Esophagus (tissue), 2 donors: ENCODE data around the gene TNNI2. TPM values are rescaled to one million over a fixed set of nuclear protein-coding genes. Genes with fewer than 3 reads are reported as not detected.

Experiments used
- H3K27ac ChIP-seq, 2 donors: one replicate each; pipeline ENCODE4 v1.5.1; 2013; ENCODE audit warnings: low read depth in 2 of 2, mild to moderate bottlenecking in 2 of 2, inconsistent platforms in 1 of 2, low read length in 1 of 2, moderate library complexity in 1 of 2
- H3K27me3 ChIP-seq, 2 donors: one replicate each; pipeline ENCODE4 v1.6.1; 2013; ENCODE audit warnings: low read length in 2 of 2, control low read depth in 1 of 2, mild to moderate bottlenecking in 1 of 2; ENCODE audit not compliant: insufficient read depth in 2 of 2, control insufficient read depth in 1 of 2
- H3K36me3 ChIP-seq, 2 donors: one replicate each; pipeline ENCODE4 v1.6.1; 2013; ENCODE audit warnings: low read length in 1 of 2; ENCODE audit not compliant: control insufficient read depth in 2 of 2, insufficient read depth in 2 of 2
- H3K4me1 ChIP-seq, 2 donors: one replicate each; pipeline ENCODE4 v1.6.1; 2013; ENCODE audit warnings: low read length in 1 of 2; ENCODE audit not compliant: control insufficient read depth in 2 of 2, insufficient read depth in 2 of 2
- H3K4me3 ChIP-seq, 2 donors: one replicate each; pipeline ENCODE4 v1.5.1; 2013; ENCODE audit warnings: low read length in 2 of 2, mild to moderate bottlenecking in 2 of 2, low read depth in 1 of 2, moderate library complexity in 1 of 2
- H3K9me3 ChIP-seq, 2 donors: one replicate each; pipeline ENCODE4 v1.6.1; 2013; ENCODE audit warnings: mild to moderate bottlenecking in 2 of 2, low read depth in 1 of 2, low read length in 1 of 2, moderate library complexity in 1 of 2; ENCODE audit not compliant: control insufficient read depth in 2 of 2, insufficient read depth in 1 of 2
- WGBS, 2 donors: extraction: QIAGEN DNeasy Blood & Tissue Kit; methylation state at CpG; one replicate each; pipeline ENCODE4 v1.1.7; 2013; 5-methylcytosine and 5-hydroxymethylcytosine counted together
- polyA plus RNA-seq, 2 donors: library from polyadenylated mRNA; stranded (reverse); fragments of 200-250 nt; gene quantifications; one replicate each; pipeline ENCODE4 v1.2.3, GENCODE V29; 2013
- donor health status: healthy with polysubstance abuse.
- donor health status: Bipolar disorder and iron deficiency.

The TNNI2 gene
- polyA plus RNA-seq, 2 donors, result 9.8 to 166 TPM

DNA sequence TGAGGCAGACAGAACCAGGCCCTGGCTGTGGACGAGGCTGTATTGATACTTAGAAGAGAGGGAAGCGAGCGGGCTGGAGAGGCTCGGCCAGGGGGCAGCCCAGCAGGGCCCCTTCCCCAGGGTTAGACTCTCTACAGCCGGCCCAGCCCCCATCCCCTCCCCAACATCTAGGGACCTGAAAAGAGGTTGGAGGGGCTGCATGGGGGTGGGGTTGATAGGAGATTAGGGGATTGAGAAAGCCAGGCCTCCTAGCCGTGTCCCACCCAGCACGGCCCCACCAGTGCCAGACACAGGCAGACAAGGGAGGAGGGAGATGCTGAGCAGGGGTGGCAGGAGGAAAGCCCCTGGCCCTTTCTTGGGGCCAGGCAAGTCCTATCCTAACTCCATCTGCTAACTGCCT is 19.8 kb downstream of the TNNI2 start:
- 76 to 92% methylated on average over 7 of the region's 7 CpGs for WGBS, 2 donors
- Histone ChIP-seq H3K27ac (no peak overlapping the region), H3K4me3 (no peak overlapping the region), H3K4me1 (peaks cover 0 to 9% of the 10 kb centered on the region in 2 donors), H3K9me3 (no peaks in the 10 kb centered on the region), H3K27me3 (no peaks in the 10 kb centered on the region), H3K36me3 (no peaks in the 10 kb centered on the region)

DNA sequence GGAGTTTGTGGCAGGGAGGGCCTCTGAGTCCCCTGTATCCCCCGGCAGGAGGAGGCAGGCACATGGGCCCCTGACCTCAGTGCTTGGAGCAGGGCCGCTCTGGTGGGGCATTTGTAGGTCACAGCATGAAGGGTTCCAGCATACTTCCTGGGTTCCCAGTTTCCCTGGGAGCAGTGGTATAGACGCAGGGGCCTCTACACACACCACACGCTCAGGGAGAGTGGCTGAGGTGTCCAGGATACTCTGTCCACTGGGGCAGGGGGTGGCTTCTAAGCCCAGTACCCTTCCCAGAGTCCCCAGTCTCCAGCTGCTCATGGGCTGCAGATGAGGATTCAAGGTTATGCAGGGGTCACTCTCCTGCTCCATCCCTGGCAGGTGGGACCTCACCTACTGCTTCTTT is 20.2 kb downstream of the TNNI2 start:
- H3K4me1 ChIP-seq, result peaks cover 0 to 11% of the 10 kb centered on the region in 2 donors
- WGBS, 2 donors, result 85 to 91% methylated on average over 4 of the region's 4 CpGs

DNA sequence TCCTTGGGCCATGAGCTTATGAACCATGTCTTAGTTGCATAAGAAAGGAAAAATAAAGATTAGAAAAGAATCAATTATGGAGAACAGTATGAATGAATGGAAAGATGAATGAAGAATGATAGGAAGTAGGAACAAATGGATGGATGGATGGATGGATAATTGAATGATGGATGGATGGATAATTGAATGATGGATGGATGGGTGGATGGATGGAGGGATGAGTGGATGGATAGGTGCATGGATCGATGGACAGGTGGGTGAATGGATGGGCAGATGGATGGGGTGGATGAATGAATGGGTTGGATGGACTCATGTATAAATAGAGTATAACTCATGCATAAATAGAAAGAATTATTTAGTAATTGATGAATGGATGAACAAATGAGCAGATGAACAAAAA is 21.3 kb downstream of the TNNI2 start:
- Histone ChIP-seq H3K36me3 (no peaks in the 10 kb centered on the region), H3K4me1 (peaks cover 5 to 17% of the 10 kb centered on the region in 2 donors)

More for the DNA sequence above, 20.2 kb downstream of the TNNI2 start:
- no peak overlapping the region for H3K27ac ChIP-seq
- no peaks in the 10 kb centered on the region for H3K9me3 ChIP-seq
- H3K4me3 ChIP-seq, result no peak overlapping the region
- H3K27me3 ChIP-seq, result no peaks in the 10 kb centered on the region
- H3K36me3 ChIP-seq, result no peaks in the 10 kb centered on the region

GRCh38 chr11:1861435-1862411 is 22.9 kb downstream of the TNNI2 start:
- 96 to 97% methylated on average over 4 of the region's 4 CpGs for WGBS, 2 donors
- Histone ChIP-seq H3K36me3 (no peaks in the 10 kb centered on the region), H3K27ac (no peak overlapping the region), H3K4me1 (peaks cover 11 to 21% of the 10 kb centered on the region in 2 donors), H3K9me3 (no peaks in the 10 kb centered on the region), H3K27me3 (no peaks in the 10 kb centered on the region), H3K4me3 (no peak overlapping the region)

More for the DNA sequence above, 21.3 kb downstream of the TNNI2 start:
- WGBS, 2 donors, result 86 to 97% methylated on average over 1 of the region's 1 CpG
- Histone ChIP-seq H3K4me3 (no peak overlapping the region), H3K27me3 (no peaks in the 10 kb centered on the region), H3K9me3 (no peaks in the 10 kb centered on the region), H3K27ac (no peak overlapping the region)

DNA sequence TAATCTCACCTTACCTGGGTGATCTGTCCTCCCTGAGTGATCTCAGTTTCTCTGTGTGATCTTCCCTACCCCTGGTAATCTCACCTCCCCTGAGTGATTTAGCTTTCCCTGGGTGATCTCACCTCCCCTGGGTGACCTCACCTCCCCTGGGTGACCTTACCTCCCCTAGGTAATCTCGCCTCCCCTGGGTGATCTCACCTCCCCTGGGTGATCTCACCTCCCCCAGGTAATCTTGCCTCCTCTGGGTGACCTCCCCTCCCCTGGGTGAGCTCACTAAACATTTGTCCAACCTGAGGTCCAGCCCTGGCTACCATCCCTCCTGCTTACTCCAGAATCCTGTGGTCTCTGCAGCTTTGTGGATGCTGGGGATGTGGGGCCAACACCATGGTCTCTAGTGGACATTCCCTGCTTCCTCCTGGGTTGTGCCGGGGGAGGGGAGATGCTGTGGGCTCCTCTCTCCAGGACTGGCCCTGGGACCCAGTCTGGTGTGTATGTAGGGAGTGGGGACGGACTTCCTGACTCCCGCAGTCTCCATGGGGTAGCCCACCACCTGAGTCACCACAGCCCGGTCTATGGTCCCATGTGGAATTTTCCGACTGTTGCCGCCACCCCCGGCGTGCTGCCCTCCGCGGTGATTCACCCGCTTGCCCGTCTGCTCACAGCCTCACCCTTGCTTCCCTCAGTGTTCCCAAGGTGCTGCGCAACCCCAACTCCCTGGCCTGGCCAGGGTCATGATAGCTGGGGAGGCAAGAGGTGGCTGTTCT is 24.0 kb downstream of the TNNI2 start:
- H3K4me3 ChIP-seq, result no peak overlapping the region
- no peaks in the 10 kb centered on the region for H3K9me3 ChIP-seq
- H3K4me1 ChIP-seq, result peaks cover 11 to 21% of the 10 kb centered on the region in 2 donors
- 78 to 89% methylated on average over 14 of the region's 14 CpGs for WGBS, 2 donors
- no peaks in the 10 kb centered on the region for H3K27me3 ChIP-seq
- no peaks in the 10 kb centered on the region for H3K36me3 ChIP-seq
- peak overlapping the region; percentile 9 to 16 for H3K27ac ChIP-seq

- Histone ChIP-seq H3K4me3 (peak overlapping the region in 1 of 2 donors; percentile 3), H3K27me3 (no peaks in the 10 kb centered on the region), H3K36me3 (no peaks in the 10 kb centered on the region), H3K9me3 (no peaks in the 10 kb centered on the region), H3K27ac (peak overlapping the region; percentile 45 to 54), H3K4me1 (peaks cover 11 to 21% of the 10 kb centered on the region in 2 donors)
- 23 to 29% methylated on average over 27 of the region's 27 CpGs for WGBS, 2 donors
Observed at GRCh38 chr11:1863352-1864216, 24.8 kb downstream of the TNNI2 start.

GRCh38 chr11:1864231-1864630 is 25.4 kb downstream of the TNNI2 start:
- no peaks in the 10 kb centered on the region for H3K9me3 ChIP-seq
- no peak overlapping the region for H3K4me3 ChIP-seq
- no peaks in the 10 kb centered on the region for H3K27me3 ChIP-seq
- peaks cover 11 to 21% of the 10 kb centered on the region in 2 donors for H3K4me1 ChIP-seq
- WGBS, 2 donors, result 53 to 60% methylated on average over 18 of the region's 18 CpGs
- peak overlapping the region; percentile 45 to 54 for H3K27ac ChIP-seq
- no peaks in the 10 kb centered on the region for H3K36me3 ChIP-seq

DNA sequence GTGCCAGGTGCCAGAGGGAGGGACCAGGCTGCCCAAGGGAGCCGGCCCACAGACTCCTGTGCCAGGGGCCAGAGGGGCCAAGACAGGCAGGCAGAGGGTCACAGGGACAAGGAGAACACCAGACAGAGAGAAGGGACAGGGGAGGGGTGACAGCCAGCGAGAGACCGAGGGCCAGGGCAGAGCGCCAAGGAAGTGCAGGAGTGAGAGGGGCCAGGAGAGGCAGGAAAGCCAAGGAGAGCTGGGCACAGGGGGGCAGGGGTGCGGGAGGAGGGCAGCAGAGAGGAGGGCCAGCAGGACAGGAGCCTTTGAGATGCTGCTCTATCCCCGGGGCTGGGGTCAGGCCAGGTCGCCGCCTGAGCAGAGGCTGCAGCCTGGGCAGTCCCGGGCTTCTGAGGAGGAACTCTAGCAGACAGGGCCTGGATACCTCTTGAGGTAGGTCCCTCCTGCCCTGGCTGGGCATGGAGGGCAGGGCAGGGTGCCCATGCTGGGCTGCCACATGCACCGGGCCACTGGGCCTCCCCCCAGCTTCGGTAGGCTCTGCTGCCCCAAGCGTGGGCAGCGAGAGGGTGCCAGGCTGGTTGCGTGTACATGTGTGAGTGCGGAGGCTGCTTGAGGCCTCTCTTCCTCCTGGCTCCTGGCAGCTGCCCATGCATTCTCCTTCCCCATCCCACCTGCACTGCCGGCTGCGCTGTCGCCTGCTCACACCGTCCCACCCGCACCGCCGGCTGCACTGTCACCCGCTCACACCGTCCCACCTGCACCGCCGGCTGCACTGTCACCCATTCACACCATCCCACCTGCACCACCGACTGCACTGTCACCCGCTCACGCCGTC is 26.3 kb downstream of the TNNI2 start:
- Histone ChIP-seq H3K4me3 (no peak overlapping the region), H3K36me3 (no peaks in the 10 kb centered on the region), H3K27me3 (no peaks in the 10 kb centered on the region), H3K27ac (peak overlapping the region; percentile 45 to 54), H3K9me3 (no peaks in the 10 kb centered on the region), H3K4me1 (peaks cover 11 to 21% of the 10 kb centered on the region in 2 donors)
- WGBS, 2 donors, result 76 to 81% methylated on average over 26 to 30 of the region's 30 CpGs
